ENCODE measurements around the gene SLC15A3. TPM values are rescaled to one million over a fixed set of nuclear protein-coding genes. Genes with fewer than 3 reads are reported as not detected.
A peak's percentile ranks its signal among the peaks of the same experiment; 100 is the strongest.

Gene SLC15A3
- total RNA-seq (2013): 236 TPM
- polyA plus RNA-seq (100 to 1,000 TPM in 1 of 3 donors, 10 to 100 TPM in 2; 27.1 to 121 (median 35.0) TPM), polyA minus RNA-seq (374 and 677 TPM in 2 replicates), total RNA-seq (58.4 to 125 (median 118) reads per million in 11 experiments)

- WGBS (ENCODE audit: insufficient coverage): under 1% methylated on average over 13 of the region's 23 CpGs
- peak within 1 kb of the TSS; percentile 95 to 96 for H3K4me3 Mint-ChIP-seq
- Histone ChIP-seq H3K36me3 (replicated peaks in 1 of 2; ENCODE audit: control insufficient read depth in 1 of 2, insufficient read depth in 2 of 2, low read length in 2 of 2) (peaks cover 8 to 20% of the 10 kb centered on the region in 2 donors), H3K4me1 (ENCODE audit: control insufficient read depth in 1 of 2, insufficient read depth in 2 of 2, low read length in 2 of 2) (peaks cover 69 to 85% of the 10 kb centered on the region in 2 donors), H2AFZ (ENCODE audit: insufficient read depth, low read depth, low read length, poor library complexity, severe bottlenecking) (no peak within 1 kb of the TSS), H3K27me3 (ENCODE audit: control insufficient read depth in 2 of 2, insufficient read depth in 2 of 2, low read length in 2 of 2) (no peaks in the 10 kb centered on the region), H4K20me1 (ENCODE audit: insufficient read depth, low read length) (peaks cover 40% of the 10 kb centered on the region), H3K9ac (ENCODE audit: insufficient read depth, low read length, poor library complexity, severe bottlenecking) (peak within 1 kb of the TSS; percentile 94), H3K4me3 (replicated peaks in 1 of 3; ENCODE audit: low read depth in 2 of 3, low read length in 3 of 3) (peak within 1 kb of the TSS; percentile 74 to 94 (median 82)), H3K79me2 (ENCODE audit: insufficient read depth, low read length) (peaks cover 46% of the 10 kb centered on the region), H3K27ac (ENCODE audit: low read depth in 1 of 2, low read length in 2 of 2) (peak within 1 kb of the TSS; percentile 99 to 100), H3K4me2 (replicated peaks; ENCODE audit: extremely low read depth, low read length, poor library complexity, severe bottlenecking) (peak within 1 kb of the TSS; percentile 94), H3K9me3 (replicated peaks in 1 of 2; ENCODE audit: control insufficient read depth in 1 of 2, insufficient read depth in 1 of 2, low read length in 2 of 2) (no peaks in the 10 kb centered on the region)
- peaks cover 73% of the 10 kb centered on the region for H3K4me1 Mint-ChIP-seq
- TF ChIP-seq CTCF (IDR thresholded peaks at IDR 0.05): no peak
- H3K36me3 Mint-ChIP-seq: peaks cover 33 to 40% of the 10 kb centered on the region in 2 donors
- intact Hi-C loops (cut with micrococcal nuclease): loop anchor here (2.0 to 5.0 kb wide), 4 partner anchors 35 to 210 kb away; partner anchors contain the start of gene VPS37C (in 2 of the 2)
- peaks cover 9 to 17% (median 15%) of the 10 kb centered on the region in 3 donors for H3K27me3 Mint-ChIP-seq (ENCODE audit: low read depth in 3 of 3)
- H3K9me3 Mint-ChIP-seq: peaks cover 0 to 2% (median 0%) of the 10 kb centered on the region in 7 donors
- H3K27ac Mint-ChIP-seq: peak within 1 kb of the TSS; percentile 99 to 100 (median 100)
- DNase-seq: peak; percentile 95 to 98 (median 95)
Observed at GRCh38 chr11:60951904-60952741, at the start of gene SLC15A3. Gene SLC15A3, minus strand, starts transcription at chr11:60952176. Its CDS starts 625 bp downstream, at chr11:60951551.

GRCh38 chr11:61000426-61000825, 48.5 kb upstream of the SLC15A3 start:
- Mint-ChIP-seq H3K27me3 (ENCODE audit: low read depth in 3 of 3) (peaks cover 6 to 27% (median 12%) of the 10 kb centered on the region in 3 donors), H3K4me1 (peaks cover 6% of the 10 kb centered on the region), H3K9me3 (peaks cover 0 to 1% (median 0%) of the 10 kb centered on the region in 7 donors), H3K4me3 (peak overlapping the region in 1 of 2 donors; percentile 4), H3K27ac (no peak overlapping the region), H3K36me3 (no peaks in the 10 kb centered on the region)
- H3K4me3 ChIP-seq (replicated peaks in 1 of 3; ENCODE audit: low read depth in 2 of 3, low read length in 3 of 3): no peak overlapping the region
- WGBS (ENCODE audit: insufficient coverage): 94% methylated on average over 11 of the region's 11 CpGs
- H3K9me3 ChIP-seq (replicated peaks in 1 of 2; ENCODE audit: control insufficient read depth in 1 of 2, insufficient read depth in 1 of 2, low read length in 2 of 2): no peaks in the 10 kb centered on the region
- no peak overlapping the region for H3K27ac ChIP-seq (ENCODE audit: low read depth in 1 of 2, low read length in 2 of 2)
- H3K4me2 ChIP-seq (replicated peaks; ENCODE audit: extremely low read depth, low read length, poor library complexity, severe bottlenecking): no peak overlapping the region
- peaks cover 0 to 3% of the 10 kb centered on the region in 2 donors for H3K27me3 ChIP-seq (ENCODE audit: control insufficient read depth in 2 of 2, insufficient read depth in 2 of 2, low read length in 2 of 2)
- H3K4me1 ChIP-seq (ENCODE audit: control insufficient read depth in 1 of 2, insufficient read depth in 2 of 2, low read length in 2 of 2): no peaks in the 10 kb centered on the region
- H3K9ac ChIP-seq (ENCODE audit: insufficient read depth, low read length, poor library complexity, severe bottlenecking): no peak overlapping the region
- H4K20me1 ChIP-seq (ENCODE audit: insufficient read depth, low read length): no peaks in the 10 kb centered on the region
- intact Hi-C loops (cut with micrococcal nuclease): no loop called here
- H3K36me3 ChIP-seq (replicated peaks in 1 of 2; ENCODE audit: control insufficient read depth in 1 of 2, insufficient read depth in 2 of 2, low read length in 2 of 2): no peaks in the 10 kb centered on the region
- no peak for DNase-seq
- H2AFZ ChIP-seq (ENCODE audit: insufficient read depth, low read depth, low read length, poor library complexity, severe bottlenecking): no peak overlapping the region
- no peaks in the 10 kb centered on the region for H3K79me2 ChIP-seq (ENCODE audit: insufficient read depth, low read length)
- no peak for TF ChIP-seq CTCF (IDR thresholded peaks at IDR 0.05)

Measured in CD14-positive monocyte (primary cell).